ENCODE data around the gene ACLY.

The ACLY gene

DNA sequence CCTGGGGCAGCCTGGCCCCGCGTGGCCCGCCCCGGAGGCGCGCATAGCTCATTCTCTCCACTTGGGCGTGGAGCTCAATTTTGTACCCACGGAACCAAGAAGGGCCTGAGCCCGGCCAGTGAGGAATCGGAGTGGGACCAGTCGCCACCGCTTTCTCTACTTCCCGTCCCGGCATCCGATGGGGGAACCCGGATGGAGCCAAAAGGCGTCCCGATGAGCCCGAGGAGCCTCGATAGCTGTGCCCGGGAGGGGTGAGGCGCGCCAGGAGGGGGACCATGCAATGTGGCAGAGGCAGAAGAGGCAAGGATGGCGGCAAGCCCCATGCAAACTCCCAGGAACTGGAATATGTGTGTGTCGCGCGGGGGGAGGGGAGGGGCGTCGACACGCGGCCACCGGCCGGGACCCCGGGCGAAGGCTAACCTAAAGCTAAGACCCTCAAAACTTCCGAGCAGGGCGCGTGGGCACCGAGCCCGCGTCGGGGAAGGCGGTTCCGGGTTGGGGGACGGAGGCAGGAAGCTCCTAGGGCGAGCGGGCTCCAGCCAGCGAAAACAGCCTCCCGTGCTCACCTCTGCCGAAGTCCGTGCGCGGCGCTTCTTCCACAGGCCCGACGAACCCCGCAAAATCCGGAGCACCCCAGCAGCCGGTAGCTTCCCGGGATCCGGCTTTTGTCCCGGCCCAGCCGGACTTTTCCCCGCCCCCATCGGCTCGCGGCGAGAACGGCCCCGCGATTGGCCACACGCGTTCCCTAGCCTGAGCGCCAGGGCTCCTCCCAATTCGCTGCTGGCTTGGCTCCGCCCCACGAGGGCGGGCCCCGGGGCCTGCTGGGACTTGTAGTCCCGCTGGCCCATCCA, at the start of gene ACLY:
TSS of gene ACLY (minus strand) at position 638 of the 851 bp plus-strand sequence. CDS start 5,078 bp downstream, outside the sequence.
- peak; percentile 78 to 98 (median 95) for DNase-seq

GRCh38 chr17:41967921-41968578, 49.3 kb upstream of the ACLY start:
- DNase-seq = peak in 5 of 14 donors; percentile 57 to 68 (median 64)

DNA sequence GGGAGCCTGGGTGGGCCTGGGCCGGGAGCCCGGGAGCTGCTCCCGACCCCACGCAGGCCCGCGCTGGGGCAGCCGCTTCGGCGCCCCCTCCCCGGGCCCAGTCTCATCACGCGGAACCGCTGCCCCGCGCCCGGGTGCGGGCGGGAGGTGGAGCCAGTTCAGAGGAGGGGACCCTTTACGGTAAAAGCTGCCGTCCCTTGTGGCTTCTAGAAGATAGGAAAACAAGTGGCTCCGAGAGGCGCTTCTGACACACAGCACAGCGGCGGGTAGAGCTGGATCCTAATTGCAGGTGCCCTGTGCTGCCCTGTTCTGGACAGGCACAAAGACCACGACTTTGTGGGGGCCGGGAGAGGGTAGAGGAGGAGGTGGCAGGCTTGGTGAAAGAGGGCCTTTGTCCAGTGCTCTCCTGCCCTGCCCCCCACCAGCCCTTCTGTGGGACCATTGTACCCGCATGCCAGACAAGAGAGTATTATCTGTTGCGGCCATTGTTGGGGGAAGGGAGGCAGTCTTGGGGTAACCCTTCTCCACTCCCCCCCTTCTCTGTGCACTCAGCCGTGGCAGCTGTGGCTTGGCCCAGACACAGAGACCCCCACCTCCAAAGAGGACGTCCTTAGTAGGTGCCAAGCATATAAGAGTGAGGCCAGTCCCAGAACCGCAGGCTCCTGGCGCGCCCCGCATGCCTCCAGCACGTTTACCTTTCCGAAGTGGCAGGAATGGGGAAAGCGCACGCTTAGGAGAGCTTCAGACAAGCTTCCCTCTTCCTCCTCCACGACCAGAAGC, 48.6 kb upstream of the ACLY start:
- DNase-seq = peak in 13 of 14 donors; percentile 27 to 96 (median 88)

- DNase-seq = peak; percentile 30 to 96 (median 86)
These were observed 47.9 kb upstream of the ACLY start, which contains the start of gene CNP for GRCh38 chr17:41966463-41967140. CNP (plus strand) TSS chr17:41966795; CDS start chr17:41966885, 90 bp downstream.

DNA sequence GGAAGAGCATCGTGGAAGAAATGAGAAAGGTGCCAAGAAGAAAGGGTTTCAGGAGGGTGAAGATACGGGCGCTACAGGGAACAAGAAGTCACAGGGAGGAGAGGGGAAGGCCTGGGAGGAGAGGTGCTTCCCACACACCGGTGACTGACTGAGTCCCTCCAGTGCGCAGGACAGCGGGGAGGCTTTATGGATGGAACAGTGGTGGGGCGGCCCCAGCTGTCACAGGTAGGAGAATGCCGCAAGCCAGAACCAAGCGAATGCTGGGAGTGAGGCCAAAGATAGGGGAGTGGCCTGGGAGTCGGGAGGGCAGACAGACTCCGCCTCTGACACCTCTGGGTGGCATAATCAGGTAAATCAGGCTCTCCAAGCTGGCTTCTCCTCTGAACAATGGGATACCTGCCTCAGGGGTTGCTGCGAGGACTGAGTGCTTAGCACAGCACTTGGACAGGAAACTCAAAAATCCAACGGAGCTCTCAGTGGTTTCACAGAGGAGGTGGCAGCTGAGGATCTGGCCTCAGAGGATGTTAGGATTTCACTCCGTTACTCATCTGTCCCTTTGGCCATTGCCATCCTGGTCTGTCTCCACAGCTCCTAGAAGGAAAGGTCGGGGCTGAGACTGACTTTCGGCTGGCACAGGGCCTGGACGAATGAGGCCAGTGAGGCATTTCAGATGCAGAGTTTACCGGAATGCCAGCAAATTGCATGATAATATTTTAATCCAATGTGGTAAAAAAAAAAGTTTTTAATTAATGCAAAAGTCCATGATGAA, 47.1 kb upstream of the ACLY start:
- DNase-seq = peak in 8 of 14 donors; percentile 47 to 77 (median 60)

DNA sequence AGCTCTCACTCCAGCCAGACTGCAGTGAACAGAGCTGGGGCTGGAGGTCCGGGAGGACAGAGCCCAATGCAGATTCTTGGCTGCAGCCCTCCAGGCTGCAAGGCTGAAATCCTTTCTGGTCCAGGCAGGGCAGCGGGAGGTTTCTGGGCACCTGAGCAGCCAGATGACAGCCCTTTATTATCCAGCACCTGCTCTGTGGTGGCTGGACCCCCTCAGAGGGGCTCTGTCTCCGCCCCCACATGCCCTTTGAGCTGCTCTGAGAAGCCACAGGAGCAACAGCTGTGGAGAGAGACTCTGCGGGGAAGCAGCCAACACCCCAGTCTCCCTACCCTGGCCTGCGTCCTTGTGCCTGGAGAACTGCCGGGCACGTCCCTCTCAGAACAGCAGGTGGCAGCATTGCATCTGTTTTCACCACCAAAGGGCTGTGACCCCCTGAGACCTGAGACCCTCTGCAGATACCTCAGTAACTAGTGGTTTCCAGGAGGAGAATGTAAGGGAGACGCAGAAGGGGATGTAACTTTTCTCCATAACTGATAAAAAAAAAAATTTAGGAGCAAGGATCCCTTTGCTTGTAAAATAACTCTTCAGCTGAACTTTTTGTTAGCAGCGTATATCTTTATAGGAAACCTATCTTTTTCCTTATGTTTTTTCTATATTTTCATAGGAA, 44.1 kb upstream of the ACLY start:
- peak in 12 of 14 donors; percentile 31 to 71 (median 64) for DNase-seq

GRCh38 chr17:41962111-41962510, 43.4 kb upstream of the ACLY start:
- no peak for DNase-seq

- peak in 3 of 14 donors; percentile 5 to 24 (median 18) for DNase-seq
These were observed 40.8 kb upstream of the ACLY start for GRCh38 chr17:41959336-41960095.

DNA sequence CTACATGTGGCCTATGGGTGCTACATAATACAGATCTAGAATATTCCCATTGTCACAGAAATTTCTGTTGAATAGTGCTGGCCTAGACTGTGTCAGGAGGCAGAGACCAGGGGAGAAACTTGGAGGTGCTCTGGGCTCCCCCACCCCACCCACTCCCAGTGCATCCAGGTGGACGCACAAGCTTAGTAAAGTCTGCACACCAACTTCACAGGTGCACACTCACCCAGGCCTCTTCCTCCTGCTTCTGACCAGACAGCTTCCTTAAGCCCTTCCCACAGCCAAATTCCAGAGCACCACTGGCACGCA, 40.2 kb upstream of the ACLY start:
- DNase-seq = no peak

- no peak for DNase-seq
These were observed 39.2 kb upstream of the ACLY start for GRCh38 chr17:41957869-41958439.

GRCh38 chr17:41957031-41957868, 38.5 kb upstream of the ACLY start:
- DNase-seq = no peak

DNA sequence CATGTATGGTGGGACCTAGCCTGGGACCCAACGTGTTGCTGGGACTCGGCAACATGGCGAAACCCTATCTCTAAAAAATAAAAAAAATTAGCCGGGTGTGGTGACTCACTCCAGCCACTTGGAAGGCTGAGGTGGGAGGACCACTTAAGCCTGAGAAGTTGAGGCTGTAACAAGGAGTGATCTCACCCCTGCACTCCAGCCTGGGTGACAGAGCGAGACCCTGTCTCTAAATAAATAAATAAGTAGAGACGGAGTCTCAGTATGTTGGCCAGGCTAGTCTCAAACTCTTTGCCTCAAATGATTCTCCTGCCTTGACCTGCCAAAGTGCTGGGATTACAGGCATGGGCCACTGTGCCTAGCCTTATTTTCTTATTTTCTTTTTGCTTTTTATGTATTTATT, 37.8 kb upstream of the ACLY start:
- DNase-seq = no peak

DNA sequence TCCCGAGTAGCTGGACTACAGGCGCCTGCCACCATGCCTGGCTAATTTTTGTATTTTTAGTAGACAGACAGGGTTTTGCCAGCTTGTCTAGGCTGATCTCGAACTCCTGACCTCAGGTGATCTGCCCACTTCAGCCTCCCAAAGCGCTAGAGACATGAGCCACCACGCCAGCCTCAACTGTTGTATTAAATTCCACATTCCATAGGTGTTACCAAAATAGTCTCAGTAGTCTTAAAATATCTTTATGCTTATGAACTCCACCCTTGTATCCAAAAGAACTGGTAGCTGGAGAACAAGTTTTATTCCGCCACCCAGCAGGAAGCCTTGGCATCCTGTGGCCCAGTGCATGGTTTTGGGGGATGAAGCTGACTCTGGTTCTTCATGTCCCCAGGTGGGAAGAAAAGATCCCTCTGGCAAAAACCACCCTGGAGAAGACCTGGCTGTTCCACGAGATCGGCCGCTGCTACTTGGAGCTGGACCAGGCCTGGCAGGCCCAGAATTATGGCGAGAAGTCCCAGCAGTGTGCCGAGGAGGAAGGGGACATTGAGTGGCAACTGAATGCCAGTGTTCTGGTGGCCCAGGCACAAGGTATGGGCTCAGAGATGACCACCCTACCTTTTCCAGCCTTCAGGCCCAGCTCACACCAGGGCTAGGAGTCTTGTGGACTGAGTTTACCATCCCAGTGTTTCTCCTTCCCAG, 30.2 kb upstream of the ACLY start:
- no peak for DNase-seq

- no peak for DNase-seq
These were observed 26.2 kb upstream of the ACLY start for GRCh38 chr17:41944943-41945342.

DNA sequence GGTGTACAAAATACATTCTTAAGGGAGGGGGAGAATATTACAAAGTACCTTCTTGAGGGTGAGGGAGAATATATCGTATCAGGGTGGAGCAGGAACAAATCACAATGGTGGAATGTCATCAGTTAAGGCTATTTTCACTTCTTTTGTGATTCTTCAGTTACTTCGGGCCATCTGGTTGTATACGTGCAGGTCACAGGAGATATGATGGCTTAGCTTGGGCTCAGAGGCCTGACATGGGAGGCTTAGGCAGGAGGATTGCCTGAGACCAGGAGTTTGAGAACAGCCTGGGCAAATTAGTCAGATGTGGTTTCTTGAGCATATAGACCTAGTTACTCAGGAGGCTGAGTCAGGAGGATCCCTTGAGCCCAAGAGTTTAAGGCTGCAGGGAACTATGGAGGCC, 24.7 kb upstream of the ACLY start:
- no peak for DNase-seq

DNA sequence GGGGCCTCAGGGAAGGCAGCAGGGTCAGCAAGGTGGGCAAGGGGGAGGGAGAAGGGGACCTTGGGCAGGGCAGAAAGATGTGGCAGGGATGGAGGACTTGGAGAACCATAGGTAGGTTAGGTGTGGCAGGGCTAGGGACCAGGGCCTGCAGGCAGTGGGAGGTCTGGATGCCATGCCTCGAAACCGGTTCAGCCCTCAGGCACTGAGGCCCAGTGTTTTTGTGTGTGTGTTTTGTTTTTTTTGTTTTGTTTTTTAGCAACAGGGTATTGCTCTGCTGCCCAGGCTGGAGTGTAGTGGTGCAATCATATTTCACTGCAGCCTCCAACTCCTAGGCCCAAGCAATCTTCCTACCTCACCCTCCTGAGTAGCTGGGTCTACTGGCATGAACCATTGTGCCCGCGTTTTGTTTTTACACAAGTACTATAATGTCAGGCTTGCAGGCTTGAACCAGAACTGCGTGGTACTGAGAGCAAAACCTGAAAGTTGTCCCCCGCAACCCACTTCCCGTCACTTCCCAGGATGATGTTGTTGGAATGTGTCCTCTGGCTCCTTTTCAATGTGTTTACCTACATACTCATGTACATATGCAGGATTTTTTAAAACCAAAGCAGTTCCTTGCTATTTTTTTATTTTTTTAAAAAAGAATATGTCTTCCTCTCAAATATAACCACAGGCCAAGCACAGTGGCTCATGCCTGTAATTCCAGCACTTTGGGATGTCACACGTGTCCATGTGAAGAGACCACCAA, 24.0 kb upstream of the ACLY start:
- DNase-seq = no peak

GRCh38 chr17:41941168-41941567, 22.4 kb upstream of the ACLY start:
- DNase-seq = no peak

Measured in C1 segment of cervical spinal cord (tissue), 14 donors.